Measurements from ENCODE around the gene TRIM31. TPM values are rescaled to one million over a fixed set of nuclear protein-coding genes. Genes with fewer than 3 reads are reported as not detected.
"Not testable (repeated sequence)": the region's sequence is repeated elsewhere in the genome, so short reads cannot be mapped to it uniquely, and the experiment has no call there.

TRIM31 gene
- polyA plus RNA-seq, 3 donors from 2014 or later = not detected

GRCh38 chr6:30154061-30154460, 41.2 kb upstream of the TRIM31 start:
- Mint-ChIP-seq H3K4me3 (no peak overlapping the region), H3K27ac (no peak overlapping the region), H3K36me3 (no peaks in the 10 kb centered on the region), H3K4me1 (peaks cover 4 to 8% of the 10 kb centered on the region in 2 donors), H3K27me3 (ENCODE audit: low read depth in 3 of 3) (peaks cover 0 to 6% (median 0%) of the 10 kb centered on the region in 3 donors), H3K9me3 (no peaks in the 10 kb centered on the region)
- no peak for DNase-seq

GRCh38 chr6:30152910-30153610, 40.2 kb upstream of the TRIM31 start:
- H3K36me3 Mint-ChIP-seq = no peaks in the 10 kb centered on the region
- no peaks in the 10 kb centered on the region for H3K9me3 Mint-ChIP-seq
- H3K27me3 Mint-ChIP-seq (ENCODE audit: low read depth in 3 of 3) = peaks cover 0 to 8% (median 0%) of the 10 kb centered on the region in 3 donors
- DNase-seq = no peak
- no peak overlapping the region for H3K4me3 Mint-ChIP-seq
- H3K4me1 Mint-ChIP-seq = peaks cover 4 to 8% of the 10 kb centered on the region in 2 donors
- H3K27ac Mint-ChIP-seq = no peak overlapping the region

DNA sequence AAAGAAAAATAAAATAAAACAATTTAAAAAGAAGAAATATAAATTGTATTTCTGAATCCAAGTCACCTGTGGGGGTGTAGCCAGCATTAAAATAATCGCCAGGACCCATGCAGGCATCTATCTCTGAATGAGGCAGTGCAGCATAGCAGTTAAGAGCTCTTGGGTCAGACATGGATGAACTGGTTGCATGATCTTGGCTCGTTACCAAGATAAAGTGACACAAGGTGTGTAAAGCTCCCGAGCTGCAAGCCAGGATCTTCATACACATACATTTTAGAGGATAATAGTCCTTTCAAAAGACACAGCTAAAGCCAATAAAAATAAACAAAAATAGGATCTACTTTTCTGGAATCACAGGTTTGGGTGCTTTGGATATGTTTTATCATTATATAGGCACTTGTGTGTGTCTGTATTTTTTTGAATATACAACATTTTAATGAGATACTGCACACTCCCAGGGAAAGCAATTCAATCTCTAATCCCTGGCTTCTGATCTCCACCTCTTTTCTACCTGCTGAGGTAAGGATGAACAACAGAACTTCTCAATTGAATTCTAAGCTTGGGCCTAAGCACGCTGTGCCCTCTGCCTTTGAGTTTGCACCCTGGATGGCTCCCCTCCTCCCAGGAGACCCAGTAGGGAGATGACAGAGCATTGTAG, 39.3 kb upstream of the TRIM31 start:
- Mint-ChIP-seq H3K9me3 (no peaks in the 10 kb centered on the region), H3K4me3 (no peak overlapping the region), H3K27ac (no peak overlapping the region), H3K4me1 (peaks cover 4 to 8% of the 10 kb centered on the region in 2 donors), H3K36me3 (no peaks in the 10 kb centered on the region), H3K27me3 (ENCODE audit: low read depth in 3 of 3) (peaks cover 0 to 15% (median 0%) of the 10 kb centered on the region in 3 donors)
- no peak for DNase-seq

- Mint-ChIP-seq H3K9me3 (no peaks in the 10 kb centered on the region), H3K36me3 (no peaks in the 10 kb centered on the region), H3K4me3 (no peak overlapping the region), H3K4me1 (peaks cover 4 to 8% of the 10 kb centered on the region in 2 donors), H3K27me3 (ENCODE audit: low read depth in 3 of 3) (peaks cover 0 to 15% (median 0%) of the 10 kb centered on the region in 3 donors), H3K27ac (peak overlapping the region in 1 of 6 donors; percentile 40)
- no peak for DNase-seq
Measured at GRCh38 chr6:30151580-30151979, 38.7 kb upstream of the TRIM31 start.

DNA sequence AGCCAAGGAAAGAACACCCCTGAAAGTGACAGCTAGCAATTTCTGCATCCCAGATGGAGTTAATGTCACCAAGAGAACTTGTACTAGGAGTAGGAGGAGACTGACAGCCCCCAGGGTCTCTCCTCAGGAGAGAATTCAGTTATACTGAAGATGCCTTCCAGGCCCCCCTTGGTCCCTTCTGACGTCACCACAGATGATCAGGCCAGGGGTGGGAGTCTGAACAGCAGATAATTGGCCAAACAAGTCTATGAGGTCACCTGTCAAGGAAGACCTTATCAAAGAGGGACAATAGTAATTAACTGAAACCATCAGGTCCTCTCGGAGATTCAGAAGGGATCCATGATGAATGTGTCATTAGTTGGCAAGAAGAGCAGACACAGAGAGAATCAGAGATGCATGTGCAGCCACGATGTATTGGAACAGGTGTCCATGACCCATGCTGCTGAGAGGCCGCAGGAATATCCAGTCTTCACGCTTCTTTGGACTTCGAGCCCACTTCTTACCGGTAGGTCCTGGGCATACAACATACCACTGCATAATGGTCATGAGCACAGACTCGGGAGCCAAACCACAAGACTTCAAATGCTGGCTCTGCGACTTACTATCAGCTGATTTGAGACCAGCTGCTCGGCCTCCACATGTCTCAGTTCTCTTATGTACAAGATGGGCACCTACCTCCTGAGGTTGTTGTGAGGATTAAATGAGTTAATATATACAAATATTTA, 37.9 kb upstream of the TRIM31 start:
- Mint-ChIP-seq H3K36me3 (no peaks in the 10 kb centered on the region), H3K4me3 (no peak overlapping the region), H3K4me1 (peaks cover 4 to 8% of the 10 kb centered on the region in 2 donors), H3K27ac (no peak overlapping the region), H3K9me3 (no peaks in the 10 kb centered on the region), H3K27me3 (ENCODE audit: low read depth in 3 of 3) (peaks cover 0 to 15% (median 0%) of the 10 kb centered on the region in 3 donors)
- DNase-seq = no peak

DNA sequence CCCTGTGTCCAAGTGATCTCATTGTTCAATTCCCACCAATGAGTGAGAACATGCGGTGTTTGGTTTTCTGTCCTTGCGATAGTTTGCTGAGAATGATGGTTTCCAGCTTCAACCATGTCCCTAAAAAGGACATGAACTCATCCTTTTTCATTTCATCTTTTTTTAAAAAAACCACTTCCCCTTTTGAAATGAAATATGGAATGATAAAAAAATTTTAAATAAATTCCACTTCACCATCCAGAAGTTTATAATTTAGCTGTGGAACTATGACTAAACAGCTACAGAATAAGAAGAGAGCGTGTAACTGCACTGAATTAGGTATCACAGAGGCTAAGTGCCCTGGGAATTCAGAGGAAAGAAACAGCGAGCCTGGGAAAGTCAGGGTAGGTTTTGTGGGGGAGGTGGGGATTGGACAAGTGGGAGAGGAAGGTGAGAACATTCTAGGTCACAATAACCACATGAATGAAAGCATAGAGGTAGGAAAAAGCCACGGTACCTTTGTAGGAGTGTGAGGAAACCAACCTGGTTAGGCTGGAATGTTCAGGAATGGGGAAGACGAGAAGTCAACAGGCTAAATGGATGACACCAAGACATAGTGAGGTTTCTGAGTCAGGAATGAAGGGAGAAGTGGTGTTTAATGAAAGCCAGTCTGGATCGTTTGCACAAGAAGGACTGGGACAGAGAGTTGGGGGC, 37.1 kb upstream of the TRIM31 start:
- H3K36me3 Mint-ChIP-seq = no peaks in the 10 kb centered on the region
- peaks cover 0 to 17% (median 0%) of the 10 kb centered on the region in 3 donors for H3K27me3 Mint-ChIP-seq (ENCODE audit: low read depth in 3 of 3)
- no peak for DNase-seq
- no peak overlapping the region for H3K4me3 Mint-ChIP-seq
- H3K27ac Mint-ChIP-seq = no peak overlapping the region
- H3K4me1 Mint-ChIP-seq = peaks cover 4 to 8% of the 10 kb centered on the region in 2 donors
- H3K9me3 Mint-ChIP-seq = no peaks in the 10 kb centered on the region

DNA sequence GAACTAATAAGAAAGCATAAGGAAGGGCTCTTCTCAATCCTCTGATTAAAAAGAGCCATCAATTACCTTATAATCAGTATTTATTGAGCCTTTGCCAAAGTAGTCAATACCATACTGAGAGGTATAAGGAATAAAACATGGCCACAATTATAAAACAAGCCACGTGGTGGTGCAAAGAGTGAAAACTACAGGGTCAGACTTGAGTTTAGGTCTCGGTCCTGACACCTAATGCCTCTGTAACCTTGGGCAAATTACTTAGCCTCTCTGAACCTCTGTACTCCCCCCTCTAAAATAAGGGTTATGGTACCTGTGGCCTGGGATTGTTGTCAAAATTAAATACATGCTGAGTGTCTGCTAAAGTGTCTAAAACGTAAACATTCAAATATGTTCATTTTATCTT, 36.3 kb upstream of the TRIM31 start:
- Mint-ChIP-seq H3K9me3 (peaks cover 0 to 4% (median 0%) of the 10 kb centered on the region in 6 donors), H3K4me3 (no peak overlapping the region), H3K27ac (no peak overlapping the region), H3K4me1 (peaks cover 4 to 8% of the 10 kb centered on the region in 2 donors), H3K27me3 (ENCODE audit: low read depth in 3 of 3) (peaks cover under 1 to 13% (median 4%) of the 10 kb centered on the region in 3 donors), H3K36me3 (no peaks in the 10 kb centered on the region)
- DNase-seq = no peak

DNA sequence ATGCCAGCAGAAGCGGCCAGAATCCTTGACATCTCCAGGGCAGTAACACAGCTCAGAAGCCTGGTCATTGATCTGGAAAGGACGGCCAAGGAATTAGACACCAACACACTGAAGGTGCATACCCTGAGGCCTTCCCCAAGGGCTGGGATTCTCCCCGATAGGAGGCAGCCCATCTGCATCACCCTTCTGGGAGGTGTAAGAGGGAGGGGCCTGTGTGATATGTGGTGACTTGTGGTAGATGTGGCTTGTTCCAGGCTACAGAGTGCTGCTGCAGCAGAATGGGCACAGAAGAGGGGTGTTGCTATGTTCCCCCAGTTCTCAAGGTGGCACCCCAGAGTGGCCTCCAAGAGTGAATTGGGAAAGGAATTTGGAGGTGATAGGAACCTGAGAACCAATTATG, 34.2 kb upstream of the TRIM31 start:
- Mint-ChIP-seq H3K27ac (no peak overlapping the region), H3K36me3 (no peaks in the 10 kb centered on the region), H3K9me3 (peaks cover 0 to 4% (median 0%) of the 10 kb centered on the region in 6 donors), H3K27me3 (ENCODE audit: low read depth in 3 of 3) (peaks cover 2 to 11% (median 9%) of the 10 kb centered on the region in 3 donors), H3K4me3 (no peak overlapping the region), H3K4me1 (peaks cover 4 to 8% of the 10 kb centered on the region in 2 donors)
- DNase-seq = no peak

GRCh38 chr6:30145818-30146217, 32.9 kb upstream of the TRIM31 start:
- H3K27me3 Mint-ChIP-seq (ENCODE audit: low read depth in 3 of 3) = peaks cover 5 to 14% (median 9%) of the 10 kb centered on the region in 3 donors
- H3K4me3 Mint-ChIP-seq = no peak overlapping the region
- no peak for DNase-seq
- peaks cover 0 to 4% (median 0%) of the 10 kb centered on the region in 6 donors for H3K9me3 Mint-ChIP-seq
- H3K27ac Mint-ChIP-seq = no peak overlapping the region
- no peaks in the 10 kb centered on the region for H3K4me1 Mint-ChIP-seq
- H3K36me3 Mint-ChIP-seq = no peaks in the 10 kb centered on the region

DNA sequence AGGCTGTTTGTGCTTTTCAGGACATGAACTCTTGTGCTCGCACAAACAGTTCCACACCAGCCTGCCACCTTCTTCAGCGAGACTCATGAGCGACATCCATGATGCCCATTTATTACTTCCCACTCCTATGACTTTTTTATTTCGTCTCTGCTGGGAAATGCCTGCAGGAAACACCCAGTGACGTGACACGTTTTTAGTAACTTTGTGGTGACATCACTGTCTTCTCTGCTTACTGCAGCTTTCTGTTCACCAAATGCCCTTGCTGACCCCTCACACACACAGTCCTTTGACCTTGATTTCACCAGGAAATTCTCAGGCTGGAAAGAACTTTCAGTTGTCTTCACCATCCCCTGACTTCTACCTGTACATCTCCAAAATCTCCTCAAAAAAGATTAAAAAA, 31.9 kb upstream of the TRIM31 start:
- Mint-ChIP-seq H3K36me3 (no peaks in the 10 kb centered on the region), H3K27ac (no peak overlapping the region), H3K4me1 (no peaks in the 10 kb centered on the region), H3K4me3 (no peak overlapping the region), H3K9me3 (peaks cover 0 to 6% (median 0%) of the 10 kb centered on the region in 6 donors), H3K27me3 (ENCODE audit: low read depth in 3 of 3) (peaks cover 5 to 14% (median 9%) of the 10 kb centered on the region in 3 donors)
- DNase-seq = no peak

GRCh38 chr6:30143780-30144179, 30.9 kb upstream of the TRIM31 start:
- H3K4me3 Mint-ChIP-seq = no peak overlapping the region
- H3K4me1 Mint-ChIP-seq = no peaks in the 10 kb centered on the region
- peaks cover 0 to 6% (median 0%) of the 10 kb centered on the region in 6 donors for H3K9me3 Mint-ChIP-seq
- DNase-seq = no peak
- no peak overlapping the region for H3K27ac Mint-ChIP-seq
- H3K36me3 Mint-ChIP-seq = no peaks in the 10 kb centered on the region
- peaks cover 5 to 16% (median 9%) of the 10 kb centered on the region in 3 donors for H3K27me3 Mint-ChIP-seq (ENCODE audit: low read depth in 3 of 3)

DNA sequence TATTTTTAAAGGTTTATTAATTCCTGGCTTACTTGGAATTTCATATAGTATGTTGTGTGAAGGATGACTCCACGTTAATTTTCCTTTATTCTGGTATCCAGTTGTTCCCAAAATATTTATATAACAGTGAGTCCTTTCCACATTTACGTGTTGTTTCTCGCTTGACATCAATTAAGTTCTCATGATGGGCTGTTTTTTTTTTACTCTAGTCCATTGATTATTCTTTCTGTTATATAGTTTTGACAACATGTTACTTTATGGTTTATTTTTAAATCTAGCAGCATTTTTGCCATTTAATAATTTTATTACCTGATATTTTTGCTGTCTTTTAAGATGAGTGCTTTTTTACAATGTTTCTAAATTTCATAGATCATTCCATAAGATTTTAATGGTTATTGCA, 29.8 kb upstream of the TRIM31 start:
- DNase-seq = no peak
- Mint-ChIP-seq H3K9me3 (peaks cover 0 to 6% (median 0%) of the 10 kb centered on the region in 6 donors), H3K4me1 (no peaks in the 10 kb centered on the region), H3K4me3 (no peak overlapping the region), H3K36me3 (no peaks in the 10 kb centered on the region), H3K27ac (no peak overlapping the region), H3K27me3 (ENCODE audit: low read depth in 3 of 3) (peaks cover 5 to 17% (median 9%) of the 10 kb centered on the region in 3 donors)

GRCh38 chr6:30140240-30140639, 27.4 kb upstream of the TRIM31 start:
- not testable (repeated sequence) for DNase-seq, H3K4me1 Mint-ChIP-seq, H3K36me3 Mint-ChIP-seq, H3K27ac Mint-ChIP-seq, H3K9me3 Mint-ChIP-seq, H3K4me3 Mint-ChIP-seq
- peaks cover 5 to 14% (median 9%) of the 10 kb centered on the region in 3 donors for H3K27me3 Mint-ChIP-seq (ENCODE audit: low read depth in 3 of 3)

Measured in immature natural killer cell (primary cell).